ENCODE measurements around the gene FAM186B. TPM values are rescaled to one million over a fixed set of nuclear protein-coding genes. Genes with fewer than 3 reads are reported as not detected.
A peak's percentile ranks its signal among the peaks of the same experiment; 100 is the strongest.

FAM186B gene
- total and polyA plus RNA-seq, 2 experiments from 2014 or later = 0.21 to 0.38 TPM

DNA sequence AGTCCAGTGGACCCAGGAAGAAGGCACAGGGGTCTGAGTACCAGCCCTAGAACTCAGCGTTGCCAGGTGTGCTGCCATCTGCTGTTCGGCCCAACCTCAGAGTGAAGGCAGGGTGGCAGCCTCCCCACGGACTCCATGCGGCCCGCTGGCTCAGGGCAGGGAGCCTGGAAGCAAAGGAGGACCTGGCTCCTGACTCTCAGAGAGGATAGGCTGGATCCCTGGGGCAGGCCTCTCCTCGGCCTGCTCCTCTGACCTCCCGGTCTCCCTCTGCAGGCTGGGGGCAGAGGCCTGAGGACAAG, 47.6 kb downstream of the FAM186B start:
- DNase-seq (ENCODE audit: low spot score) = peak; percentile 21
- no peak overlapping the region for H3K4me3 Mint-ChIP-seq
- Histone ChIP-seq H3F3A (replicated peaks; ENCODE audit: low read depth) (no peaks in the 10 kb centered on the region), H2AFZ (no peak overlapping the region), H3K79me2 (replicated peaks; ENCODE audit: insufficient read depth) (no peaks in the 10 kb centered on the region), H3K4me3 (no peak overlapping the region), H3K36me3 (ENCODE audit: insufficient read depth) (peaks cover 25% of the 10 kb centered on the region), H3K27ac (ENCODE audit: low read depth) (no peak overlapping the region), H3K27me3 (ENCODE audit: insufficient read depth) (peaks cover 4% of the 10 kb centered on the region; the same call in 1 of the 2 replicates), H4K20me1 (replicated peaks; ENCODE audit: insufficient read depth) (no peaks in the 10 kb centered on the region), H3K4me2 (no peak overlapping the region), H3K9me2 (ENCODE audit: insufficient read depth) (no peaks in the 10 kb centered on the region), H3K4me1 (ENCODE audit: insufficient read depth) (no peaks in the 10 kb centered on the region)
- no peak overlapping the region for H3K27ac Mint-ChIP-seq
- no peaks in the 10 kb centered on the region for H3K9me3 Mint-ChIP-seq
- peaks cover 45% of the 10 kb centered on the region for H3K36me3 Mint-ChIP-seq (ENCODE audit: low read depth)
- peaks cover 13% of the 10 kb centered on the region for H3K27me3 Mint-ChIP-seq (ENCODE audit: insufficient read depth, low read depth, poor library complexity)
- H3K4me1 Mint-ChIP-seq = no peaks in the 10 kb centered on the region
- peak; percentile 20; the same call in 2 of the 3 replicates for ATAC-seq
- TF ChIP-seq, protein P1, sequence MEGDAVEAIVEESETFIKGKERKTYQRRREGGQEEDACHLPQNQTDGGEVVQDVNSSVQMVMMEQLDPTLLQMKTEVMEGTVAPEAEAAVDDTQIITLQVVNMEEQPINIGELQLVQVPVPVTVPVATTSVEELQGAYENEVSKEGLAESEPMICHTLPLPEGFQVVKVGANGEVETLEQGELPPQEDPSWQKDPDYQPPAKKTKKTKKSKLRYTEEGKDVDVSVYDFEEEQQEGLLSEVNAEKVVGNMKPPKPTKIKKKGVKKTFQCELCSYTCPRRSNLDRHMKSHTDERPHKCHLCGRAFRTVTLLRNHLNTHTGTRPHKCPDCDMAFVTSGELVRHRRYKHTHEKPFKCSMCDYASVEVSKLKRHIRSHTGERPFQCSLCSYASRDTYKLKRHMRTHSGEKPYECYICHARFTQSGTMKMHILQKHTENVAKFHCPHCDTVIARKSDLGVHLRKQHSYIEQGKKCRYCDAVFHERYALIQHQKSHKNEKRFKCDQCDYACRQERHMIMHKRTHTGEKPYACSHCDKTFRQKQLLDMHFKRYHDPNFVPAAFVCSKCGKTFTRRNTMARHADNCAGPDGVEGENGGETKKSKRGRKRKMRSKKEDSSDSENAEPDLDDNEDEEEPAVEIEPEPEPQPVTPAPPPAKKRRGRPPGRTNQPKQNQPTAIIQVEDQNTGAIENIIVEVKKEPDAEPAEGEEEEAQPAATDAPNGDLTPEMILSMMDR (conservative IDR thresholded peaks at IDR 0.05; ENCODE audit: low read depth in 2 of 2) = peak in 1 of 2 experiments; percentile 38; a peak in 2 of 4 replicates
- TF ChIP-seq, protein P2, sequence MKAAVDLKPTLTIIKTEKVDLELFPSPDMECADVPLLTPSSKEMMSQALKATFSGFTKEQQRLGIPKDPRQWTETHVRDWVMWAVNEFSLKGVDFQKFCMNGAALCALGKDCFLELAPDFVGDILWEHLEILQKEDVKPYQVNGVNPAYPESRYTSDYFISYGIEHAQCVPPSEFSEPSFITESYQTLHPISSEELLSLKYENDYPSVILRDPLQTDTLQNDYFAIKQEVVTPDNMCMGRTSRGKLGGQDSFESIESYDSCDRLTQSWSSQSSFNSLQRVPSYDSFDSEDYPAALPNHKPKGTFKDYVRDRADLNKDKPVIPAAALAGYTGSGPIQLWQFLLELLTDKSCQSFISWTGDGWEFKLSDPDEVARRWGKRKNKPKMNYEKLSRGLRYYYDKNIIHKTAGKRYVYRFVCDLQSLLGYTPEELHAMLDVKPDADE (IDR thresholded peaks at IDR 0.05) = no peak

DNA sequence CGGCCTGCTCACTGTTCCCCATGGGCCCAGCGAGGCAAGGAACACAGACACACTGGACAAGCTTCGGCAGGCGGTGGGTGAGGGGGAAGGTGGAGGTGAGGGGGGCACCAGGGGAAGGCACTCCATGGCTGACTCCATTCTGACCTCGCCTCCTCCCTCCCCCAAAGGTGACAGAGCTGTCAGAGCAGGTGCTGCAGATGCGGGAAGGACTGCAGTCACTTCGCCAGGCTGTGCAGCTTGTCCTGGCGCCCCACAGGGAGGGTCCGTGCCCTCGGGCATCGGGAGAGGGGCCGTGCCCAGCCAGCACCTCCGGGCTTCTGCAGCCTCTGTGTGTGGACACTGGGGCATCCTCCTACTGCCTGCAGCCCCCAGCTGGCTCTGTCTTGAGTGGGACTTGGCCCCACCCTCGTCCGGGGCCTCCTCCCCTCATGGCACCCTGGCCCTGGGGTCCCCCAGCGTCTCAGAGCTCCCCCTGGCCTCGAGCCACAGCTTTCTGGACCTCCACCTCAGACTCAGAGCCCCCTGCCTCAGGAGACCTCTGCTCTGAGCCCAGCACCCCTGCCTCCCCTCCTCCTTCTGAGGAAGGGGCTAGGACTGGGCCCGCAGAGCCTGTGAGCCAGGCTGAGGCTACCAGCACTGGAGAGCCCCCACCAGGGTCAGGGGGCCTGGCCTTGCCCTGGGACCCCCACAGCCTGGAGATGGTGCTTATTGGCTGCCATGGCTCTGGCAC, 48.1 kb downstream of the FAM186B start:
- Mint-ChIP-seq H3K27me3 (ENCODE audit: insufficient read depth, low read depth, poor library complexity) (peaks cover 13% of the 10 kb centered on the region), H3K36me3 (ENCODE audit: low read depth) (peaks cover 40% of the 10 kb centered on the region), H3K9me3 (no peaks in the 10 kb centered on the region), H3K4me3 (no peak overlapping the region), H3K4me1 (no peaks in the 10 kb centered on the region), H3K27ac (no peak overlapping the region)
- H3K27me3 ChIP-seq (ENCODE audit: insufficient read depth) = peaks cover 9% of the 10 kb centered on the region; the same call in 1 of the 2 replicates
- no peaks in the 10 kb centered on the region for H3K4me1 ChIP-seq (ENCODE audit: insufficient read depth)
- DNase-seq (ENCODE audit: low spot score) = no peak
- H3K79me2 ChIP-seq (replicated peaks; ENCODE audit: insufficient read depth) = no peaks in the 10 kb centered on the region
- no peaks in the 10 kb centered on the region for H3K9me2 ChIP-seq (ENCODE audit: insufficient read depth)
- no peak for ATAC-seq
- H3F3A ChIP-seq (replicated peaks; ENCODE audit: low read depth) = no peaks in the 10 kb centered on the region
- no peak overlapping the region for H2AFZ ChIP-seq
- no peak overlapping the region for H3K4me3 ChIP-seq
- no peak overlapping the region for H3K4me2 ChIP-seq
- TF ChIP-seq EZH2 (IDR thresholded peaks at IDR 0.05; ENCODE audit: low read depth, unreplicated experiment) (no peak), ZNF331 (CRISPR knock-in tag; IDR thresholded peaks at IDR 0.05; ENCODE audit: low read depth) (no peak)
- TF ChIP-seq, protein P3, sequence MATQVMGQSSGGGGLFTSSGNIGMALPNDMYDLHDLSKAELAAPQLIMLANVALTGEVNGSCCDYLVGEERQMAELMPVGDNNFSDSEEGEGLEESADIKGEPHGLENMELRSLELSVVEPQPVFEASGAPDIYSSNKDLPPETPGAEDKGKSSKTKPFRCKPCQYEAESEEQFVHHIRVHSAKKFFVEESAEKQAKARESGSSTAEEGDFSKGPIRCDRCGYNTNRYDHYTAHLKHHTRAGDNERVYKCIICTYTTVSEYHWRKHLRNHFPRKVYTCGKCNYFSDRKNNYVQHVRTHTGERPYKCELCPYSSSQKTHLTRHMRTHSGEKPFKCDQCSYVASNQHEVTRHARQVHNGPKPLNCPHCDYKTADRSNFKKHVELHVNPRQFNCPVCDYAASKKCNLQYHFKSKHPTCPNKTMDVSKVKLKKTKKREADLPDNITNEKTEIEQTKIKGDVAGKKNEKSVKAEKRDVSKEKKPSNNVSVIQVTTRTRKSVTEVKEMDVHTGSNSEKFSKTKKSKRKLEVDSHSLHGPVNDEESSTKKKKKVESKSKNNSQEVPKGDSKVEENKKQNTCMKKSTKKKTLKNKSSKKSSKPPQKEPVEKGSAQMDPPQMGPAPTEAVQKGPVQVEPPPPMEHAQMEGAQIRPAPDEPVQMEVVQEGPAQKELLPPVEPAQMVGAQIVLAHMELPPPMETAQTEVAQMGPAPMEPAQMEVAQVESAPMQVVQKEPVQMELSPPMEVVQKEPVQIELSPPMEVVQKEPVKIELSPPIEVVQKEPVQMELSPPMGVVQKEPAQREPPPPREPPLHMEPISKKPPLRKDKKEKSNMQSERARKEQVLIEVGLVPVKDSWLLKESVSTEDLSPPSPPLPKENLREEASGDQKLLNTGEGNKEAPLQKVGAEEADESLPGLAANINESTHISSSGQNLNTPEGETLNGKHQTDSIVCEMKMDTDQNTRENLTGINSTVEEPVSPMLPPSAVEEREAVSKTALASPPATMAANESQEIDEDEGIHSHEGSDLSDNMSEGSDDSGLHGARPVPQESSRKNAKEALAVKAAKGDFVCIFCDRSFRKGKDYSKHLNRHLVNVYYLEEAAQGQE (IDR thresholded peaks at IDR 0.05; ENCODE audit: unreplicated experiment) = no peak
- H3K27ac ChIP-seq (ENCODE audit: low read depth) = no peak overlapping the region
- no peaks in the 10 kb centered on the region for H4K20me1 ChIP-seq (replicated peaks; ENCODE audit: insufficient read depth)
- peaks cover 21% of the 10 kb centered on the region for H3K36me3 ChIP-seq (ENCODE audit: insufficient read depth)

All from GM23338 (cell line).